Duodenal mucosa (tissue), 2 donors: ENCODE measurements around the gene TPX2.
"Not testable (repeated sequence)": the region's sequence is repeated elsewhere in the genome, so short reads cannot be mapped to it uniquely, and the experiment has no call there.

Source experiments
- H3K27ac ChIP-seq: one replicate; pipeline ENCODE4 v1.7.0; 2013; ENCODE audit warnings: low read depth, low read length
- H3K27me3 ChIP-seq, 2 donors: one replicate each; pipeline ENCODE4 v1.7.0; 2013; ENCODE audit warnings: low read length in 2 of 2, control low read depth in 1 of 2; ENCODE audit not compliant: insufficient read depth in 2 of 2, control insufficient read depth in 1 of 2
- H3K36me3 ChIP-seq, 2 donors: one replicate each; pipeline ENCODE4 v1.7.0; 2013; ENCODE audit warnings: low read length in 2 of 2, control low read depth in 1 of 2; ENCODE audit not compliant: insufficient read depth in 2 of 2, control insufficient read depth in 1 of 2
- H3K4me1 ChIP-seq, 2 donors: one replicate each; pipeline ENCODE4 v1.7.0; 2013; ENCODE audit warnings: low read length in 2 of 2, control low read depth in 1 of 2; ENCODE audit not compliant: insufficient read depth in 2 of 2, control insufficient read depth in 1 of 2
- H3K4me3 ChIP-seq, 2 donors: one replicate each; pipeline ENCODE4 v1.7.0; 2013; ENCODE audit warnings: low read length in 2 of 2, low read depth in 1 of 2
- H3K9ac ChIP-seq, 2 donors: one replicate each; pipeline ENCODE4 v1.7.0; 2013; ENCODE audit warnings: low read length in 2 of 2, low read depth in 1 of 2
- H3K9me3 ChIP-seq, 2 donors: one replicate each; pipeline ENCODE4 v1.7.0; 2013; ENCODE audit warnings: low read length in 2 of 2, control low read depth in 1 of 2; ENCODE audit not compliant: control insufficient read depth in 1 of 2

TPX2 gene

DNA sequence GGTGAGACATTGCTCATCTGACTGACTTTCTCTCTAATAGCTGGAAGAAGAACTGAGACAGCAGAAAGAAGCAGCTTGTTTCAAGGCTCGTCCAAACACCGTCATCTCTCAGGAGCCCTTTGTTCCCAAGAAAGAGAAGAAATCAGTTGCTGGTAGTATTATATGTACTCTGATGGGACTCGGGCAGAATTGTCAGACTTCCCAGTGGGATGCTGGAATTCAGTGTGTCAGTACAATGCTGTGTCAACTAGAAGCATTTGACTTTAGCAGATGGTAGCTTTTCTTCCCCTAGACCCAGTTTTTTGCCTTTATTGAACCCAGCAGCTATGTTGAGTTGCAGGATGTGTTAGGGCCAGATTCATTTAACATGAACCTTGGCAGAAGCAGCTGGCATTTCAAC, 58.3 kb downstream of the TPX2 start:
- Histone ChIP-seq H3K4me3 (no peak overlapping the region), H3K4me1 (no peaks in the 10 kb centered on the region), H3K27me3 (no peaks in the 10 kb centered on the region), H3K36me3 (peaks cover 0 to 18% of the 10 kb centered on the region in 2 donors), H3K9me3 (no peaks in the 10 kb centered on the region), H3K27ac (no peak overlapping the region), H3K9ac (no peak overlapping the region)

DNA sequence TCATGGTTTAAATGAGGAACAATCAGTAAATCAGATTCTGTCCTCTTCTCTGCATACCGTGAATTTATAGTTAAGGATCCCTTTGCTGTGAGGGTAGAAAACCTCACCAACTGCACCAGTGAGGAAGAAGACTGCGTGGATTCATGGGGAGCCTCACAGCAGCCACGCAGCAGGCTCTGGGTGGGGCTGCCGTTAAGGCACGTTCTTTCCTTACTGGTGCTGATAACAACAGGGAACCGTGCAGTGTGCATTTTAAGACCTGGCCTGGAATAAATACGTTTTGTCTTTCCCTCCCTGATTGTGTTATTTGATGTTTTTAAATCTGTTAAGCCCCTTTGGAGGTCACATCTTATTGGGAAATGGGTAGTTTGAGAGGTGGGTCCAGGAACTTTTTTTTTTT, 62.4 kb downstream of the TPX2 start:
- Histone ChIP-seq H3K27ac (no peak overlapping the region), H3K9ac (no peak overlapping the region), H3K27me3 (no peaks in the 10 kb centered on the region), H3K4me3 (no peak overlapping the region), H3K4me1 (no peaks in the 10 kb centered on the region), H3K9me3 (no peaks in the 10 kb centered on the region), H3K36me3 (peaks cover 0 to 18% of the 10 kb centered on the region in 2 donors)

DNA sequence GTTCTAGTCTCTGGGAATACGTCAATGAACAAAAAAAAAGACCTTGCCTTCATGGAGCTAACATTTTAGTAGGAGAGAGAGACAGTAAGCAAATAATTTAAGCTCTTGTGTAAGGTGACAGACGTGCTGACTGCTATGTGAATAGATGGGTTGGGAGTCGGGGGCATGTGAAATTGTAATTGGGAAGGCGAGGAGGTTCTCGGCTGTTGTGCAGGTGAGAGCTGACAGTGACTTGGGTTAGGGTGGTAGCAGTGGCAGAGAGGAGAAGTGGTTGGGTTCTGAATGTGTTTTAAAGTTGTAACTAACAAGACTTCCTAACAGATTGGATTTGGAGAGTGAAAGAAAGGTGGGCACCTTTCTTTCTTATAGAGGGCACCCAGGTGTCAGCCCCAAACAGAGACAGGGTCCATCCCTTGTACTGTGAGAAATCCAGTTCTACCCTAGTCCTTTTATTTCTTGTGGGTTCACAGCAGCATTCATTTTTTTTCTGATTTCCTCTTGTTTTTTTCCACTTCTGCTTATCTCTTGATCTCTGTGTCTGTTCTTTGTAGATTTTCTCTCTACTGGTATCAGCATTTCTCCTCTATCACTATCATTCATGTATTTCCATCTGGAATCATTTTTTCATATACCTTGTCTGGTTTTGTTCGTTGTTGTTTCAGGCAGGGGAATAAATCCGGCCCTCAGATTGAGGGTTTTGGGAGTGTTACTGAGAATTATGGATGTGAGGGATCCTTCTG, 64.6 kb downstream of the TPX2 start:
- Histone ChIP-seq H3K36me3 (peaks cover 0 to 10% of the 10 kb centered on the region in 2 donors), H3K4me1 (no peaks in the 10 kb centered on the region), H3K27ac (no peak overlapping the region), H3K4me3 (no peak overlapping the region), H3K9ac (no peak overlapping the region), H3K27me3 (no peaks in the 10 kb centered on the region), H3K9me3 (no peaks in the 10 kb centered on the region)

DNA sequence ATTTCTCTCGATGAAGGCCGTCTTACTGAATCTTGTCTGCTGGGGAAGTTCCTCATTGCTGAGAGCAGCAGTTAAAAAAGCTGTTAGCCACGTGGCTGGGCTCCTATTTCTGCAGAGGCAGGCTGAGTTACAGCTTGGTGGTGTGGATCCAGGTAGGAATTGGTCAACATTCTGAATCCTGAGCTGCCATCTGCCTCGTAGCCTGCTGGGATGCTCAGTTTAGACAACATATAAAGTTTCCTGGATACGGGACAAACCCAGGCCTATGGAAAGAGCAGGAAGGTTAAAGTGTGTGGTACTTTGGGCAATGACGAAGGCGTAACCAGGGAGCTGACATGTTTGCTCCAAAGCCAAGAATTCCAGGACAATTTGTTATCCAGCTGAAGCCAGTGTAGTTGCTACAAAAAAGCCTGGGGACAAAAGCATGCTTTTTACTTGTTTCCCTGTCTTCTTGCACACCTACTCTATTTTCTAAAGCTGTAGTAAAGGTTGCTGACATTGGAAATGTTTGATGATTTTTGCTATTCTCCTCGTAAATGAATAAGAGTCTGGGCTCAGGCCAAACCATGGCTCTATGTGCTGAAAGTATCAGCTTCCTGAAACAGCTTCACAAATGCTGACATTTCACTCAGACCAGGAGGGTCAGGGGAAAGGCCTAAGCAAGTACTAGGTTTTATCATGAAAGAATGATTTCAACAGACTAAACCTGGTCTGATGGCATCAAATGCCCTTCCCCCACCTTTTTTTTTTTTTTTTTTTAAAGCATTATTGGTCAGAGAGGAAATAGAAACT, 67.7 kb downstream of the TPX2 start:
- Histone ChIP-seq H3K4me3 (no peak overlapping the region), H3K36me3 (peaks cover 0 to 5% of the 10 kb centered on the region in 2 donors), H3K27me3 (no peaks in the 10 kb centered on the region), H3K9ac (no peak overlapping the region), H3K27ac (no peak overlapping the region), H3K9me3 (no peaks in the 10 kb centered on the region), H3K4me1 (no peaks in the 10 kb centered on the region)

DNA sequence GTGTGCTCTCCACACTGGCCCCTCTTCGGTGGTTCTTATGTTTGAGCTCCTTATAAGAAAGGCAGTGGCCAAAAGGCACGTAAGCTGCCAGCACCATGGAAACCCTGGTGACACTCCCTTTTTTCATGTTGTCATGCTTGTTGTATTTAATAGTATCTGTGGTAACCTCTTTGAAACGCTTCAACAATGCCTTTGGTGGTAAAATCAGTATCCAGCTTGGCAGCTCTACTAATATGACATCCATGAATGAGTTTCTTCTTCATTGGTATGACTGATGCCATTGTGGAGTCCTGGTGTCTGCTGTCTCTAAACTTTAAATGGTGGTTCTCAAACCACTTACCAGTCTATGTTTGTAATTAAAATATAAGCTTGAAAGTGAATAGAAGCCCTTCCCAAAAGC, 69.4 kb downstream of the TPX2 start:
- Histone ChIP-seq H3K36me3 (peaks cover 0 to 2% of the 10 kb centered on the region in 2 donors), H3K4me1 (no peaks in the 10 kb centered on the region), H3K9me3 (no peaks in the 10 kb centered on the region), H3K27ac (no peak overlapping the region), H3K27me3 (no peaks in the 10 kb centered on the region), H3K4me3 (no peak overlapping the region), H3K9ac (no peak overlapping the region)

DNA sequence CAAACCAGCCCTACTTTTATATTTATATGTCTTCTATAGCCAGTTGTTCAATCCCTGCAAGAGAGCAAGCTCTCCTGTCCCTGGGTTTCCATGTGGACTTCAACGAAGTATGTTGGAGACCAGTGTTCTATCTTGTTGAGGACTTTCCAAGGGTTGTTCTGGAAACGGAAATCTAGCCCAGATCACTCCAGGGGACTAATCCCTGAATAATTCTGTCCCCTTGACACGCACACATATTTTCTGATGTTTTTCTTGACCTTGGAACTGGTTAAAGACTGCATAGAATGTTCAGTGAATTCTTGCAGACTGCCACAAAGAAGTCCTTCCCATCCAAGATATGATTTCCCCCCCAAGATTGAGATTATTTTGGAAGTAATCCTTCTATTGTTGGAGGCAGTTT, 70.6 kb downstream of the TPX2 start:
- no peak overlapping the region for H3K4me3 ChIP-seq
- H3K9ac ChIP-seq = no peak overlapping the region
- H3K9me3 ChIP-seq = no peaks in the 10 kb centered on the region
- H3K4me1 ChIP-seq = no peaks in the 10 kb centered on the region
- H3K27ac ChIP-seq = no peak overlapping the region
- H3K27me3 ChIP-seq = no peaks in the 10 kb centered on the region
- H3K36me3 ChIP-seq = no peaks in the 10 kb centered on the region

DNA sequence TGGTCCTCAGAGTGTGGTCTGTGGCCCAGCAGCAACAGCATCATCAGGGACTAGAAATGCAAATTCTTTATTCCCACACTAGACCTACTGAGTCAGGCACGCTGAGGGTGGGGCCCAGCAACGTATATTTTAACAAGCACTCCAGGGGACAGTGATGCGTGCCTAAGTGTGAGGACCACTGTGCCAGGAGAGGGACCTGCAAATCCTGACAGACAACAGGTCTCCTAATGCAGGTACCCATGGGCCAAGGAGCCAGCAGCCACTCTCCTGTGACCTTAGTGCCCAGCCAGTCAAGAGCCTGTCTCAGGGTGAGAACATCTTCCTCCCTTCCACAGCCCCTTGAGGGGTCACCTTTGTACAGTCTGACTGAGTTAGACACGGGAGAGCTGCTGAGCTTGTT, 72.1 kb downstream of the TPX2 start:
- Histone ChIP-seq H3K4me3 (no peak overlapping the region), H3K27me3 (no peaks in the 10 kb centered on the region), H3K27ac (no peak overlapping the region), H3K4me1 (no peaks in the 10 kb centered on the region), H3K36me3 (no peaks in the 10 kb centered on the region), H3K9ac (no peak overlapping the region), H3K9me3 (no peaks in the 10 kb centered on the region)

DNA sequence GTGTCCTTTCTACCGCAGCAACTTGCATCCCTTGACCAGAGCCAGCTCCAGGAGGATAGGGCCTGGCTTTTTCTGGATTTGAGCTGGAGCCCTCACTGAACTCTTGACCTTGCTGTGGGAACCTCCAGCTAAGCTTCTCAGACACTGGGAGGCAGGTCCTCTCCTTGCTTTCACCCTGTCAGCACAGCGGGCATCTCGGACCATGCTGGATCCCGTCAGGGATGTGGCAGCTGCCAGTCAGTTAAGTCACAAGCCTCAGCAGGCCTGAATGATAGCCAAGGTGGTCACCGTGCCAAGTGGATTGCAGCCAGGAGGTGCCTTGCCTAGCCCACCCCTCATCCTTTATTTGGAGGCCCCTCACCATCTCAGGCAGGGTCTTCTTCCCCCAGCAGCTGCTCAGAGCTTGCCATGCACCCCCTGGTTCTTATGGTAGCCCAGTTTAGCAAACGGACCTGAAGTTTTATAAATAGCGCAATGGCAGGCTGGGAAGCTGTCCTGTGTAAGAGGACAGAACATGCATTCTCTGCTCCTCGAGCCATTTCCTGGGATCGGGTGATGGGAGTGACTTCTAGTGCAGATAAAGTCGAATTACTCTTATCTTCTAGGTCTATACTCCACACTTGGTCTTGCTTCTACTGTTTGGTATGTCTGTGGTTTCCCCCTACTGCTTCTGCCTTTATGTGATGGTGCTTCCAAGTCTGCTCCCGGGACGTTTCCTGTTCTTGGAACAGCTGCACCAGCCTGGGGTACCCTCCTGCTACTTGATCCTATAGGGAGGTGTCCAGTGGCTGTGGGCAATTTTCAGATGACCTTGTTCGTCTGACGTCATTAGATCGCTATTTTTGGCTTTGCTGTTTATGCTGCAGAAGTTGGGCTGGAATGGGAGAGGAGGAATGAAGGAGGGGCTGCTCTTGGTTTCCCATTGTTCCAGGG, 73.0 kb downstream of the TPX2 start:
- Histone ChIP-seq H3K27ac (no peak overlapping the region), H3K36me3 (no peaks in the 10 kb centered on the region), H3K4me1 (no peaks in the 10 kb centered on the region), H3K9ac (no peak overlapping the region), H3K4me3 (no peak overlapping the region), H3K9me3 (no peaks in the 10 kb centered on the region), H3K27me3 (no peaks in the 10 kb centered on the region)

DNA sequence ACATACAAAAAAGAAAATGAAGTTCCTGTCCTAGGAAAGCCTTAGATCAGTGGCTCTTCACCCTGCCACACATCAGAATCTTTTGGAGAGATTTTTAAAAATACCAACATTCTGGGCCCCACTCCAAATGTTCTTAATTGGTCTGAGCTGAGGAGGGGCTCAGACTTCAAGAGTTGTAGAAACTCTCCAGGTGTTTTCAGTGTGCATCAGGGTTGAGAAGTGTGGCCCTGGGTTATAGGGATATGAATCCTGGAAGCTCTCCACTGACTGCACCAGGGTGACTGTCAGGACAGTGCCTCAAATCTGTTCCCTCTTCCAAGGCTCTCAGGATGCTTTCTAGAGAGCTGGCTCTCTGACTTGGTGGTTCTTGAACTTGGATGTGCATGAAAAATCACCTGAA, 74.5 kb downstream of the TPX2 start:
- no peak overlapping the region for H3K9ac ChIP-seq
- H3K36me3 ChIP-seq = no peaks in the 10 kb centered on the region
- H3K27me3 ChIP-seq = no peaks in the 10 kb centered on the region
- H3K9me3 ChIP-seq = no peaks in the 10 kb centered on the region
- H3K4me3 ChIP-seq = no peak overlapping the region
- no peaks in the 10 kb centered on the region for H3K4me1 ChIP-seq
- no peak overlapping the region for H3K27ac ChIP-seq

DNA sequence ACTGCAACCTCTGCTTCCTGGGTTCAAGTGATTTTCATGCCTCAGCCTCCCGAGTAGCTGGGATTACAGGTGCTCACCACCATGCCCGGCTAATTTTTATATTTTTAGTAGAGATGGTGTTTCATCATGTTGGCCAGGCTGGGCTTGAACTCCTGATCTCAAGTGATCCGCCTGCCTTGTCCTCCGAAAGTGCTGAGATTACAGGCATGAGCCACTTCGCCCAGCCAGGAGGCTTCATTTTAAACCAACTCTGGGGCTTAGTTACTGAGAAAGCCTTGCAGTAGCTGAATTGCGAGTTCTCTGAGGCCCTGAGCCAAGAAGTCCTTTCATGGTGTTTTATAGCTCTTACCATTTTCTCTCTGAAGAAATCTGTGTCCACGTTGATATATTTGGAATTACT, 75.1 kb downstream of the TPX2 start:
- H3K9ac ChIP-seq, H3K27ac ChIP-seq, H3K4me3 ChIP-seq, H3K4me1 ChIP-seq, H3K9me3 ChIP-seq, H3K36me3 ChIP-seq, H3K27me3 ChIP-seq: not testable (repeated sequence)
